ENCODE measurements around the gene ABCE1. TPM values are rescaled to one million over a fixed set of nuclear protein-coding genes. Genes with fewer than 3 reads are reported as not detected.

Gene ABCE1
- total RNA-seq, 2 experiments from 2014 or later = 108 to 111 TPM

DNA sequence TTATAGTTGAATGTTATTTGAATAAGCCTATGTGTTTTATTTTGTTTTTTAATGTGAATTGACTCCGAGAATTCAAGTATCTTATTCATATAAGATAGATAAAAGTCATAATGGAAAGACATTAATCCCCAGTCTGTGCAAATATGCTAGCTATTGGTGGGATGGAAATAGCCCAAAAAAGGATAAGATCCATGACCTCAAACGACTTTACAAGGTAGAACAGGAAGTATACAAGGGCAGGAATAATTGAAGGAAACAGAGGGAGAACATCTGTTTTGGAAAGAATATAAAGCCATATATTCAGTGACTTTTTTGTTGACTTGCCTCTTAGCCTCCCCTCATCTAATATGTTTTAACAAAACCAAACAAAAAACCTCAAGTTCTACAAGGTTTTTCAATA is 9.0 kb downstream of the ABCE1 start:
- DNase-seq (ENCODE audit: low spot score) = no peak
- Histone ChIP-seq H3K9me3 (ENCODE audit: low read length) (no peaks in the 10 kb centered on the region), H3K4me3 (ENCODE audit: low read depth, low read length, poor library complexity, severe bottlenecking) (no peak overlapping the region), H2AFZ (ENCODE audit: low read length) (no peak overlapping the region), H3K36me3 (ENCODE audit: insufficient read depth, low read length) (peaks cover 97% of the 10 kb centered on the region), H3K4me2 (ENCODE audit: low read length) (no peak overlapping the region), H3K9me2 (ENCODE audit: insufficient read depth, low read length) (no peaks in the 10 kb centered on the region), H3K79me2 (ENCODE audit: insufficient read depth, low read depth, low read length) (peaks cover 85% of the 10 kb centered on the region), H4K20me1 (ENCODE audit: insufficient read depth, low read length) (peaks cover 25% of the 10 kb centered on the region), H3K4me1 (ENCODE audit: insufficient read depth, low read length, poor library complexity, severe bottlenecking) (peaks cover 24% of the 10 kb centered on the region), H3K27ac (ENCODE audit: low read depth, low read length, poor library complexity, severe bottlenecking) (no peak overlapping the region)
- TF ChIP-seq, protein P1, sequence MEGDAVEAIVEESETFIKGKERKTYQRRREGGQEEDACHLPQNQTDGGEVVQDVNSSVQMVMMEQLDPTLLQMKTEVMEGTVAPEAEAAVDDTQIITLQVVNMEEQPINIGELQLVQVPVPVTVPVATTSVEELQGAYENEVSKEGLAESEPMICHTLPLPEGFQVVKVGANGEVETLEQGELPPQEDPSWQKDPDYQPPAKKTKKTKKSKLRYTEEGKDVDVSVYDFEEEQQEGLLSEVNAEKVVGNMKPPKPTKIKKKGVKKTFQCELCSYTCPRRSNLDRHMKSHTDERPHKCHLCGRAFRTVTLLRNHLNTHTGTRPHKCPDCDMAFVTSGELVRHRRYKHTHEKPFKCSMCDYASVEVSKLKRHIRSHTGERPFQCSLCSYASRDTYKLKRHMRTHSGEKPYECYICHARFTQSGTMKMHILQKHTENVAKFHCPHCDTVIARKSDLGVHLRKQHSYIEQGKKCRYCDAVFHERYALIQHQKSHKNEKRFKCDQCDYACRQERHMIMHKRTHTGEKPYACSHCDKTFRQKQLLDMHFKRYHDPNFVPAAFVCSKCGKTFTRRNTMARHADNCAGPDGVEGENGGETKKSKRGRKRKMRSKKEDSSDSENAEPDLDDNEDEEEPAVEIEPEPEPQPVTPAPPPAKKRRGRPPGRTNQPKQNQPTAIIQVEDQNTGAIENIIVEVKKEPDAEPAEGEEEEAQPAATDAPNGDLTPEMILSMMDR (conservative IDR thresholded peaks at IDR 0.05; ENCODE audit: low read length) = no peak
- no peak for TF ChIP-seq EZH2phosphoT487 (IDR thresholded peaks at IDR 0.05; ENCODE audit: borderline replicate concordance, low read depth, low read length)
- intact Hi-C loops (cut with micrococcal nuclease; ENCODE audit: unreplicated experiment) = loop anchor here (5.0 kb wide), 1 partner anchor 35 kb away; no protein-coding TSS in a partner anchor
- no TSS peak for BruUV-seq (replicated peaks)
- POLR2A ChIA-PET = interaction anchor here (0.7 to 1.2 kb wide), 3 partner anchors 29 to 42 kb away, joined by 3 to 4 read pairs (median 3); no protein-coding TSS in a partner anchor
- CTCF ChIA-PET (ENCODE audit: unreplicated experiment) = no interaction called here

GRCh38 chr4:145108128-145108527 is 10.0 kb downstream of the ABCE1 start:
- Histone ChIP-seq H3K36me3 (ENCODE audit: insufficient read depth, low read length) (peaks cover 98% of the 10 kb centered on the region), H3K27ac (ENCODE audit: low read depth, low read length, poor library complexity, severe bottlenecking) (no peak overlapping the region), H3K9me3 (ENCODE audit: low read length) (no peaks in the 10 kb centered on the region), H2AFZ (ENCODE audit: low read length) (no peak overlapping the region), H3K4me3 (ENCODE audit: low read depth, low read length, poor library complexity, severe bottlenecking) (no peak overlapping the region), H3K9me2 (ENCODE audit: insufficient read depth, low read length) (no peaks in the 10 kb centered on the region), H4K20me1 (ENCODE audit: insufficient read depth, low read length) (peaks cover 15% of the 10 kb centered on the region), H3K4me1 (ENCODE audit: insufficient read depth, low read length, poor library complexity, severe bottlenecking) (peaks cover 13% of the 10 kb centered on the region), H3K4me2 (ENCODE audit: low read length) (no peak overlapping the region), H3K79me2 (ENCODE audit: insufficient read depth, low read depth, low read length) (peaks cover 76% of the 10 kb centered on the region)
- DNase-seq (ENCODE audit: low spot score) = no peak
- BruUV-seq (replicated peaks) = no TSS peak
- intact Hi-C loops (cut with micrococcal nuclease; ENCODE audit: unreplicated experiment) = loop anchor here (2.0 to 5.0 kb wide), 2 partner anchors 17 to 34 kb away; no protein-coding TSS in a partner anchor
- POLR2A ChIA-PET = no interaction called here
- no peak for TF ChIP-seq EZH2phosphoT487 (IDR thresholded peaks at IDR 0.05; ENCODE audit: borderline replicate concordance, low read depth, low read length)
- TF ChIP-seq, protein P1 (conservative IDR thresholded peaks at IDR 0.05; ENCODE audit: low read length) = no peak
- CTCF ChIA-PET (ENCODE audit: unreplicated experiment) = no interaction called here

DNA sequence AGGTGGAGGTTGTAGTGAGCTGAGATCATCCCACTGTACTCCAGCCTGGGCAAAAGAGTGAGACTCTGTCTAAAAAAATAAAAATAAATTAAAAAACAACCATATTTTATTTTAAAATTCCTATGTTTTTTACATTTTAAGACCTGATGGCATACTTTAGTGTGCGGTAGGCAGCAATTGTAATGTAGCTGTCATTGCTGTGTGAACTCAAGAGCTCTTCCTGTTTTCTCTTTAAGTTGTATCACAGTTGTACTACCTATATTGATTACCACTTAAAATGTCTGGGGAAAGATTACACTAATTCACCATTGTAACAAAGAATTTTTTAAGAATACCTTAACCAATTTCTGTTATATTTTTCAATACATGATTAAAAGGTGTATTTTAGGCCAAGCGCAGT is 27.3 kb downstream of the ABCE1 start:
- Histone ChIP-seq H3K9me2 (ENCODE audit: insufficient read depth, low read length) (no peaks in the 10 kb centered on the region), H3K27ac (ENCODE audit: low read depth, low read length, poor library complexity, severe bottlenecking) (no peak overlapping the region), H3K4me3 (ENCODE audit: low read depth, low read length, poor library complexity, severe bottlenecking) (no peak overlapping the region), H3K4me2 (ENCODE audit: low read length) (no peak overlapping the region), H3K9me3 (ENCODE audit: low read length) (no peaks in the 10 kb centered on the region), H2AFZ (ENCODE audit: low read length) (no peak overlapping the region), H3K4me1 (ENCODE audit: insufficient read depth, low read length, poor library complexity, severe bottlenecking) (no peaks in the 10 kb centered on the region), H3K36me3 (ENCODE audit: insufficient read depth, low read length) (peaks cover 100% of the 10 kb centered on the region), H3K79me2 (ENCODE audit: insufficient read depth, low read depth, low read length) (no peaks in the 10 kb centered on the region), H4K20me1 (ENCODE audit: insufficient read depth, low read length) (no peaks in the 10 kb centered on the region)
- POLR2A ChIA-PET = interaction anchor here (0.7 to 1.6 kb wide), 3 partner anchors 21 to 60 kb away, joined by 3 to 5 read pairs (median 4); no protein-coding TSS in a partner anchor
- no peak for DNase-seq (ENCODE audit: low spot score)
- intact Hi-C loops (cut with micrococcal nuclease; ENCODE audit: unreplicated experiment) = loop anchor here (2.0 kb wide), 1 partner anchor 17 kb away; no protein-coding TSS in a partner anchor
- TF ChIP-seq EZH2phosphoT487 (IDR thresholded peaks at IDR 0.05; ENCODE audit: borderline replicate concordance, low read depth, low read length) = no peak
- TF ChIP-seq, protein P1 (conservative IDR thresholded peaks at IDR 0.05; ENCODE audit: low read length) = no peak
- CTCF ChIA-PET (ENCODE audit: unreplicated experiment) = no interaction called here
- BruUV-seq (replicated peaks) = no TSS peak

Measured in OCI-LY7 (cell line).